ENCODE measurements around the gene ABR.
"Not testable (repeated sequence)": the region's sequence is repeated elsewhere in the genome, so short reads cannot be mapped to it uniquely, and the experiment has no call there.

The ABR gene

DNA sequence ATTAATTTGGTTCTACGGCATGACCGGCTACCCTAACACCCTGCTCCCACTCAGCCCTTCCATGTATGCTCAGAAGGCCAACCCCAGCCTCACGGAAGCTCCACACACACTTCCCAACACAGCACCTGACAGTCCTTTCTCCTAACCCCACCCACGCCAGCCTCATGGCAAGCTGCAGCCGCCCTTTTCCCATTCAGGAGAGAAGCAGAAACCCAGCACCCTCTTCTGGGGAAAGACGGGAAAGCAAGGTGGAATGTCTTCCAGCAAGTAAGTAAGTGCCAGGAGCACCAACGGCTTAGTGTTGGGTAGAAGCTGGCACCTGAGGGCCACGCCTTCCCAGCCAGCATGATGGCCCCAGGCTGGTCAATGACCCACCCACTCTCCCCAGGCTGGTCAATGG, 32.1 kb downstream of the ABR start:
- DNase-seq (ENCODE audit: low spot score) = no peak

DNA sequence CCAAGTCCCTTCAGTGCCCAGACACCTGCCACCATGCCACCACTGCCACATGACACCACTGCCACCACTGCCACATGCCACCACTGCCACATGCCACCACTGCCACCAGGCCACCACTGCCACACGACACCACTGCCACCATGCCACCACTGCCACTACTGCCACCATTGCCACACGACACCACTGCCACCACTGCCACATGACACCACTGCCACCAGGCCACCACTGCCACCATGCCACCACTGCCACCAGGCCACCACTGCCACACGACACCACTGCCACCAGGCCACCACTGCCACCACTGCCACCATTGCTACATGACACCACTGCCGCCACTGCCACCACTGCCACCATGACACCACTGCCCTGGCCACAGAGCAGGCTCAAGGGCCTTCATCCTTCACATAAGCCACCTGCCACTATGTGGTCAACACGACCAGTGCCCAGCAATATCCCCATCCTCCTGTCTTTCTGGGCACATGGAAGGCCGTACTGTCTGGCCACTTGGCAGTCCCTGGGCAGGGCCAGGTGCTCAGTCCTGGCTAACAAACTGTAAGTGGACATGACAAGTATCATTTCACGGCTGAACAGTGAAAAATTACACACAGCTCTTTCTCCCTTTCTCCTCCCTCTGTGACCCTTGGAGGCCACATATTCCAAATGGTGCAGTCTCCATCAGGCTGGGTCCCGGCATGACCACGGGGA, 33.1 kb downstream of the ABR start:
- no peak for DNase-seq (ENCODE audit: low spot score)

DNA sequence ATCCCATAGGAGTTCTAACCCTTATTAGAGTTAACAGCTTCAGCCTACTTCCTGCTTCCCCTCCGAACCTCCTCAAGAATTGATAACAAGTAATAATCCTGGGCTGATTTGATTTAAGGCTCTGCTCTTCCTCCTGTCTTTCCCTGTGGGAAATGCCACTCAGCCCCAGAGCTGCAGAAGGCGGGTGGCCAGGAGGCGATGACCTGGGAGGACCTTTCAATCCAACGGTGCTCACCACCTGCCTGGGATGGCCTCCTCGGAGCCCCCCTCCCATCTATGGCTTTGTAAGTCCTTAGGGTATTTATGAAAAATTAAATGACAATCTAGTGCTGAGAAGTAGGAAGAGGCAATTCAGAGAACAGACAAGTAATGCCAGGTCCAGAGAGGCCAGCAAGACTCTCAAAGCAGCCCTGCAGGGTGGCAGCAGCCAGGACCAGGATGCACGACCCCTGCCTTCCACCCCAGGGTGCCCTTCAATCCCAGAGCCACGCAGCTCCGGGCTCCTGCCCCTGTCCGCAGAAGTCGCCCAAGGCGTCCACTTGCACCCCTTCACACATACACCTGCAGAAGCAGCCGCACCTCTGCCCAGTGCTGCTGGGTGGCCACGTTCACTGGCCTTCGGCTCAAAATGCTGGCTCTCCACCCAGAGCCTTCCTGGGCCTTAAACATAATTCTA, 34.3 kb downstream of the ABR start:
- no peak for DNase-seq (ENCODE audit: low spot score)

DNA sequence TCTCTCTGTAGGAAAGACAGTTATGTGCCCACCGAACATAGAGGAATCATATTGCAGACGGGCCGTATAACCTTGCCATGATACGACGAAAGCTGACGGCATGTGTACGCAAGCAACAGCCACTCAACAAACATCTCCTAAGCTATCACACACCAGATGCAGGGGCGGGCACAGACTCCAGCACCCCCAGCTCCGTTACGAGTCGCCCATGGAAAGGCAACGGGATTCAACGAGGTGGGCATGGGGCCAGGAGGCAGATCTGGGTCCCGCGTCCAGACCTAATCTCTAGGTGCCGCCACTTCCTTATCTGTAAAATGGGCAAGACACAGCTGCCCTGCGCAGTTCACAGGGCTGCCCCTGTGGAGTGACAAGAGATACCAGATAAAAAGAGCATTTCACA, 35.6 kb downstream of the ABR start:
- no peak for DNase-seq (ENCODE audit: low spot score)

DNA sequence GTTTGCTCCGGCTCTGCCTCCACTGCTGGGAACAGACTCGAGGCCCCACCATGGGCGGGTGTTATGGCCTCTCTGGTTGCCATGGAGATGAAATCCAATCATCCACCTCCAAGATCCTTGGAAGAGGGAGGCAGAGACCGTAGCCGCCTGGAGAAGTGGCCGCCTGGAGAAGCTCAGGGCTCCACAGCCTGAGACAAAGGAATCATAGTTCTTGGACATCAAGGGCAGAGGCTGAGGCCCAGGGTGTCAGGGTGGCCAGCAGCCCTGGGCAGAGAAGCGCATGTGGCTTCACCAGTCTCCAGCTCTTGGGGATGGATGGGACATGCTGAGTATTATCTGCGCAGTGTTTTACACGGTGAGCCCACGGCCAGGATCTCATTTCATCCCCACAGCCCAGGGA, 36.2 kb downstream of the ABR start:
- DNase-seq (ENCODE audit: low spot score) = no peak

DNA sequence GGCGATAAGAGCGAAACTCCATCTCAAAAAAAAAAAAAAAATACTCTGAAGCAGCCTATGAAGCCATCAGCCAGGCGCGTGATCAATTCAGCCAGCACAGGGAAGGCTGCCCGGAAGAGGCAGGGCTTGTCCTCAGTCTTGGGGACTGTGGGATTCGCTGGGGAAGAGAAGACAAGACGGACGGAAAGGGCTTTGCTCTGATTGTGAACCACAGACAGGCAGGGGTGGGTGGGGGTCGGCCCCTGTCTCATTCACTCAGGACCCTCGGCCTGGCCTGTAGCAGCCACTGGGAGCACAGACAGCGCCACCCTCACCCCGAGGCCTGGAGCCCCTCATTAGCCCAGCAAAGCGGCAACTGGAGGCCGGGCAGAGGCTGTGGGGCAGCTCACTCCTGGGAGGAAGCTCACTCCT, 37.2 kb downstream of the ABR start:
- no peak for DNase-seq (ENCODE audit: low spot score)

DNA sequence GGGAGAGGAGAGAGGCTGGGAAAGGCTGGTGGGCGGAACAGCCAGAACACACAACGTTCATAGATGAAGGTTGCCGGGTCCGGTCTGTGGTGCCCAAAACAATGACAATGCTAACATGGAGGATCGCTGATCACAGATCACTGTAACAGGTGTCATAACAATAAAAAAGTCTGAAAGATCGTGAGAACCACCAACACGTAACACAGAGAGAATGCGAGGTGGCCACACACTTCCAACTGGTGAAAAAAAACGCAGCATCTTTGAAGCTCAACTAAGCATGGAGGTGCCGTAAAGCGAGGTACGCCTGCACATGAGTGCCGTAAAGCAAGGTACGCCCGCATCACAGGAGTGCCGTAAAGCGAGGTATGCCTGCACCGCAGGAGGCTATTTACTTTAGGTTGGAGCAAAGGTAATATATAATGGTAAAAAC, 42.3 kb downstream of the ABR start:
- no peak for DNase-seq (ENCODE audit: low spot score)

DNA sequence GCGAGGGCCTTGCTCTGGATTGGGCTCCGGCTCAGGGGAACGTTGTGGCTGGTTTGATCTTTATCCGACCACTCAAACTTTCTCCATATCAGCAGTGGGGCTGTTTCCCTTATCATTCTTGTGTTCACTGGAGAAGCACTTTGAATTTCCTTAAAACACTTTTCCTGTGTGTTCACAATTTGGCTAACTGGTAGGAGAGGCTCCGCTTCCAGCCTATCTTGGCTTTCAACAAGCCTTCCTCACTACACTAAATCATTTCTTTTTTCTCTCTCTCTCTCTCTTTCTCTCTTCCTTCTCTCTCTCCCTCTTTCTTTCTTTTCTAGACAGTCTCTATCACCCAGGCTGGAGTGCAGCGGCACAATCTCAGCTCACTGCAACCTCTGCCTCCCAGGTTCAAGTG, 43.0 kb downstream of the ABR start:
- no peak for DNase-seq (ENCODE audit: low spot score)

DNA sequence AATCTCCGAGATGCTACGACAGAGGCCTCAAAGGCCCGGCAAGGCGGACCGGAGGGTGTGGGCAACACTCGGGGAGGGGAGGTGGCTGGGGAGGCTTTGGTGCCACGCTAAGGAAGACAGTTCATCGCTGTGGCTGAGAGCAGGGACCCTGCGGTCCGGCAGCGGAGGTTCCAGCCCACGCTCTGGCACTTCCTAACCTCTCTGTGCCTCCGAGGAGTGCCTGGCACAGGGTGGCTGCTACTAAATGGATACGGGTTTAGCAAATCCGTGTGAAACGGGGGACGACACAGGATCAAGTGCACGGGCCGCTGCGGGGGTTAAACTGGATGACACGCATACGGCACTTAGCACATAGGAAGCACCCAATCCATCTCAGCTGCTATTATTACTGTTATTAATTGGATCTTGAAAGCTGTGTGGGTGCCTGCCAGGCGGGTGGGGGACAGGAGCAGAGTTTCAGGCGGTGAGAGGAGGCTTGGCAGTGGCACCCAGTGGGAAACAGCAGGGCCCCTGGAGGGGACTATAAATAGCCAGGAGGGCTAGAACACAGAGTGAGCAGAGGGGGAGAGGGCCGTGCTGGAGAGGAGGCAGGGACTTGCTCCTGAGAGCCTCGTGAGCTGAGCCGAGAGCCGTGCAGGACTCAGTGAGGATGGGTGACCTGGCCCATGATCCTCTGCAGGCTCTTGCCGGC, 45.0 kb downstream of the ABR start:
- DNase-seq (ENCODE audit: low spot score) = no peak

DNA sequence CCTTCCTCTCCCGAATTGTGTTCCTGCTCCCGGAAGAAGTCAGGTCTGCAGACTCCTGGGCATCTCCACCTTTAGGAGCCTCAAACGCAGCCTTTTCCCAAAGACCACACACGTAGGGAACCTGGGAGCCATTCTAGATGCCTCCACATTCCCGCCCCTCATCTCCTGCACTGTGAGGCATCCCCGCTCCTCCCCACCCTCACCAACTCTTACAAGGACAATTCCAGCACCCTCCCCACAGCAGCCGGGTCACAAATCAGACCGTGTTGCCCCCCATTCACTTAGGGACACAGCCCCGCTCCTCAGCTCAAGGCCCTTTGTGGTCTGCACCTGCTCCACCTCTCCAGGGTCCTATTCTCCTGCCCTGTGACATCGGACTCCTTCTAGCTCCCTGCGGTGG, 49.6 kb downstream of the ABR start:
- DNase-seq (ENCODE audit: low spot score) = no peak

DNA sequence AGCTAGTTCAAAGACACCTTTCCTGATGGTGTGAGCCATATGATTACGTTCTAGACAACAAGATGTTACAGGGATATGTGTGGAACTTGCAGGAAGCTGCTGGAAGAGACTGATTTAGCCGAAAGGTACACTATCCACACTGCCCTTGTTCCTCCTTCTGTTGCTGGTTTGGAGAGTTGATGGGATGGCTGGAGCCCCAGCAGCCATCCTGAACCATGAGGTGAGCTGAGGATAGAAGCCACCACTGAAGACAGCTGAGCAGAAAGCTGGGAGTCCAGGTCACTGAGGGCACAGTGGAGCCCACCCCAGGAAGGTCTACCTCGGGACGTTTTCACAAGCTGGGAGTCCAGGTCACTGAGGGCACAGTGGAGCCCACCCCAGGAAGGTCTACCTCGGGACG, 51.3 kb downstream of the ABR start:
- not testable (repeated sequence) for DNase-seq (ENCODE audit: low spot score)

DNA sequence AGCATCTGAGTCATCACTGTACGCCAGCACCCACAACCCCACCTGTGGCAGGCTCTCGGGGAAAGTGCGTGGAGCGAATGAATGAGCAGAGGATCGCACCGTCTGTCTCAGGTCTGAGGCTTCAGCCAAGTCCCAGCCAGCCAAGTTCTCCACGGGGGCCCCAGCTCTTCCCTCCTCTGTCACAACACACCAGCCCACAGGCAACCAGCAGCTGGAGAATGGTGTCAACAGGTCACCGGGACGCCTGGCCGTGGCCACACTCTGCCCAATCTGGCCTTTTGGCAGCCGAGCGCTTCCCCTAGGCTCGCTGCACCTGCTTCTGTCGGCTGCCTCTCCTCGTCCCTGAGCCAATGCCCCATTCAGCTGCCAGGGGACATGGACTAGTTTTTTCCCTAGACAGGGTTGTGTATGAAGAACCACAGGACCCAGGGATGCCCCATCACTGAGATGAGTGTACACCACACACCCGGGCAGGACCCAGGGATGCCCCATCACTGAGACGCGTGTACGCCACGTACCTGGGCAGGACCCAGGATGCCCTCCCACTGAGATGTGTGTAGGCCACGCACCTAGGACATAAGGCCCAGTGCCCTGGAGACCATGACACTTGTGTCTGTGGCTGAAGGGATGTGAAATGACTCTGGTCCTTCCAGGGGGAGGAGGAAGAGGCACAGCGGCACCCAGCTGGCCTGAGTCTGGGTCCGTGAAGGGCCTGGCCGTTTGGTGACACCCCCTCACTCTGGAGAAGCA, 52.8 kb downstream of the ABR start:
- DNase-seq (ENCODE audit: low spot score) = no peak

DNA sequence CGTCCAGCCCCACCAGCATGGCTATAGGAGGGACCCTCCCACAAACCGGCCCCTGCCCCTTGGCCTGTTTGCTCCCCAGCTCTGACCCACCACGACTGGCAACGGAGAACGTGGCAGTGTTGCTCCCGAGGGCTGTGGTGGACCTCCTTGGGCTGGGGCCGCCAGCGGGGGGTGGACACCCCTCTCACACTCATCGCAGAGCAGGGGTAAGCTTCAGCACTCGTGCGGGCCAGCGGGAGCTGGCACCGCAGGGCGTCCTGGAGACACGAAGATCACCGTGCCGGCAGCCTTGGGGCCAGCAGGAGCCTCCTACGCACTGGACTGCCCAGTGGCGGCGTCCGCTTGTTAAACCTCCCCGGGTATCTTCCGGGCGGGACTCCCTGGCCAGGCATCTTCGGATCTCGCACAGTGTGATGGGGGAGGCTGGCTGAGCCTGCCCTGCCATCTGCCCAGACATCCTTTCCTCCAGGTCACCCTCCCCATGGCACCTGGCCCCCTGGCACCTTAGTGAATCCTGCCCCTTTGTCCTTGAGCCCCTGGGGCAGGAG, 53.5 kb downstream of the ABR start:
- DNase-seq (ENCODE audit: low spot score) = no peak

DNA sequence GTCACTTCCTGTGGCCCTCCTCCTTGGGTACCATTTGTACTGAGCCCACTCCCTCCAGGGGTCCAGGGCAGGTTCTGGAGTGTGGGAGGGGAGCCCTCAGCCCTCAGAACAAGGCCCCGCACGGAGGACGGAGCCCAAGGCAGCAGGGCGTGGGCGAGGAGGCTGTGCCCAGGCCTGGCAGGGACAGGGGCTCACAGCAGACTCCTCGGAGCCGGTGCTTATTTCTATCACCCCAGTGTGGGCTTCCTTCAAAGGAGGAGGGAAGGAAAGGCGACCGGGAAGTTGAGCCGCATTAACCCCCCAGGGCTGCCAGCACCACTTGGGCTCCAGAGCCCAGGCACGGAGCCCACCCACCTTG, 54.0 kb downstream of the ABR start:
- DNase-seq (ENCODE audit: low spot score) = no peak

DNA sequence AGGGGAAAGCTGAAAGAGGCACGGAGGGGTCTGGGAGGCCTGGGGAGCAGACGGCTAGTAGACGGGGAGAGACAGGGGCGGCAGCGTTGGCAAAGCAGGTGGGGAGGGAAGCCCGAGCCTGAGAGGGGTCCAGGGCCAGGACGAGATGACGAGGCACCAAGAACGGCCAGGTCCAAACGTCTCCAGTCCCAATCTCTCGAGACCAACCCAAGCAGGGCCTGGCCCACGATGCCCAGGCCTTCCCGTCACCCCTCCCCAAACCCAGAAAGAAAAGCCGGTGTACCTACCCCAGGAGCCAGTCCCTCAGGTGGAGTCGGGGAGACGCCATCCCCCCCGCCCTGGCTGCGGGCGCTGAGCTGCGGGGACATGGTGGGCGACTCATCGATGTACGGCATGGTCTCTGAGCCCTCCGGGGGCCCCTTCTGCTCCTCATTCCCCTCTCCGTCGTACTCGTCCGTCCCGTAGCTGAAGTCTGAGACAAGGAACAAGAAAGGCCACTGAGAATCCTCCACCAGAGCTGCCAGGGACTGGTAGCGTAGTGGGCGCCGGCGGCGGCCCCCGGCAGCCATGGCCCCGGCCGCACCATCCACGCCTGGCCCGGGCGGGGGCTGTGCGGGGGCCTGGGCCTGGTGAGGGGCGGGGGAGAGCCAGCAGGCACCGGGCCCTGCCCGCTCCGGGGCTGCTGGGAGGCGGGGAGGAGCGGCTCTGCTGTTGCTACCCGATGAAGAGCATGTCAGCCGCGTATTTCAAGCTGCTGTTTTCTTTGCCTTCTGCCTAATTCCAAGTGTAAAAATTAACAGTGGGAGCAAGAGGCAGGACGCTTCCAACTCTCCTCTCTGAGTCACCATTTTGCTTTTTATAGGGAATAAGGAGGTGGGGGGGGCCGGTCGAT, 54.6 kb downstream of the ABR start:
- DNase-seq (ENCODE audit: low spot score) = no peak

DNA sequence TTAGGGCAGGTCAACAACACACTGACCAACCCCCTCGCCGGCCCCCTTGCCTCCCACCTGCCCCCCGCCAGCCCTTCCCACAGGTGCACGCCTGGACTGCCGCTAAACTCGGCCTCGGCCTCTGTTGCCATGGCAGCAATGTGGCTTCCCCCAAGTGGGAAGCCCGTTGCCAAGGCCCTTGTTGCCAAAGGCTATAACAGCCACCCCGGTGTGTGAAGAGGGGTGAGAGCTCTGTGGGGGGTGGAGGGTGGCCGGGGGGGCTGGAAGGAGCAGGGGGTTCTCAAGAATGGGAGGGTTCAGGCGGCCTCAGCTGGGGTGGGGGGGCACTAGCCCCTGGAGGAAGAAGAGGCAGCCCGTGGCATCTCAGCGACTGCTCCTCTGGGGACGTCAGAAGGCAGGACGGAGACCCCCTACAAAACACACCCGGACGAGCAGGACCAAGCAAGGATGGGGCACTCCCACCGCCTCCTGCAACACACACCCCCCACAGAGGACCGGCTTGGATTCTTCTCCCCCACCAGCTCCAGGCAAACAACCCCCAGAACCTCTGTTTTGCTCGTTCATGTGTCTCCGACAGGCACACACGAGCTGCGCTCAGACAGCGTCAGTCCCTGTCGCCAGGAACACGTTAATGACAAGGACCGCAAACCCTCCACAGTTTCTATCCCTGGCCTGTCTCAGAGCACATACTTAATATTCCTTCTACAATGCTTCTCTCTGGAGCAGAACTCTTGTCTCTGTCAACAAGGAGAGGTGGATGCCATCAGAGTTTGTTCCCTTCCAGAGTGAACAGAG, 55.7 kb downstream of the ABR start:
- no peak for DNase-seq (ENCODE audit: low spot score)

DNA sequence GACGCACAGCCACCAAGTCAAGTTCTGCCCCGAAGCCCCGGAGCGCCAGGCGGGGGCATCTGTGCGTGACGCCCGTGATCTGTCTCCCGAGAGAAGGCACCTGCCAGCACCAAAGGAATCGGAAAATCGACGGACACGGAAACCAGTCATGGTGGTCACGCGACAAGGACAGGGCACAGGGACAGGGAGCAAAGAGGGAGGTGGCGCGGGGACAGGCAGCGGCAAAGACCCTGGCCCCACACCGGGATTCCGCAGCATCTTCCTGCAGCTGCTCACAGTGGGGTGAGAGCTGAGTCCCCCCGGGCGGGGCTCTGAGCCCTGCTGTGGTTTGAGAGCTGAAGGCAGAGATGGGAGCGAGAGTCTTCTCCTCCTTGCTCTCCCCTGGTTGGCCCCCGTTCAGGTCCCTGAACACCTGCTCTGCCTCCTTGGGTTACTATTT, 56.4 kb downstream of the ABR start:
- no peak for DNase-seq (ENCODE audit: low spot score)

DNA sequence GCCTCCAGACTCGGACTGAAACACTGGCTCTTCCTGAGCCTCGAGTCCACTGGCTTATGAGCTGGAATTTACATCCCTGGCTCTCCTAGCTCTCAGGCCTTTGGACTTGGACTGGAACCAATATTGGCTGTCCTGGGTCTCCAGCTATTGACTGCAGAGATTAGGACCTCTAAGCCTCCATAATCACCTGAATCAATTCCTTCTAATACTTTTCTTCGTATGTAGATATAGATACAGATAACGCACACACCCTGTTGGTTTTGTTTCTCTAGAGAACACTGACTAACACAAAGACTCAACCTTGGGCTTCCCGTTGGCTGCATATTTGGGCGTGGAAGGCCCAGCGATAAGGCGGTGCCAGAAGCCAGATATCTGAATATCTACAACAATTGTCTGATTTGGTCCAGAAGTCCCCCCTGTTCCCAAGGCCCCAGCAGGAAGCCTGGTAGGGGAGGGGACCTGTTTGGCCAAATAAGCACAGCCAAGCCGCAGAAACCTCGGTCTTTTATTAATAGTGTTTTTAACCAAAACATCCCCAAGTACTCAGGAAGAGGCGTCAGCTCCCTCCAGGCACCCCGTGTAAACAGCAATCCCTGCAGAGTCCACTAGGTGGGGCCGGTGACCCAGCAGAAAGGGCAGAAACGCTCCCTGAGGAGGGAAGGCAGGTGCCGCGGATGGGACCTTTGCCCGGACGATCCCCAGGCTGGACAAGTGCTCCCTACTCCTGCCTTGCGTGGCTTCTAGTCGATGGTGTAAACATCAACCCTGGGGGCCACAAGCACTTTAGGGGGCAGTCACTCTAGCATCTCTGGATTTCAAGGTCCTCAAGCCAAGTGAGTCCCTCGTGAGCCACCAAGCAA, 57.0 kb downstream of the ABR start:
- peak; percentile 43 for DNase-seq (ENCODE audit: low spot score)

DNA sequence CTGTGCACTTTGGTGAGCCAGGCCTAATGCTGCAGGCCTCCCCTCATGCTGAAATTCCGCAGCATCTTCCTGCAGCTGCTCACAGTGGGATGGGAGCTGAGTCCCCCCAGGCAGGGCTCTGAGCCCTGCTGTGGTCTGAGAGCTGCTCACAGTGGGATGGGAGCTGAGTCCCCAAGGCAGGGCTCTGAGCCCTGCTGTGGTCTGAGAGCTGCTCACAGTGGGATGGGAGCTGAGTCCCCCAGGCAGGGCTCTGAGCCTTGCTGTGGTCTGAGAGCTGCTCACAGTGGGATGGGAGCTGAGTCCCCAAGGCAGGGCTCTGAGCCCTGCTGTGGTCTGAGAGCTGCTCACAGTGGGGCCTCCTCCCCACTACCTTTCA, 58.4 kb downstream of the ABR start:
- DNase-seq (ENCODE audit: low spot score) = not testable (repeated sequence)
